A549 (cell line): ENCODE results near the gene NEU4.

Experiments
- NFE2L2 ChIP-seq: fragments of 150-350 bp; conservative IDR thresholded peaks from 2 replicates; pipeline ENCODE4 v1.6.1; 2014; ENCODE audit warnings: low read length
- NR3C1 ChIP-seq: fragments of >200 bp; sonication (Bioruptor Twin); formaldehyde crosslinking; IDR thresholded peaks from 3 replicates; pipeline ENCODE4 v1.6.1; 2017
- POLR2A ChIP-seq: IDR thresholded peaks from 2 replicates; pipeline ENCODE4 v1.6.1; 2012; ENCODE audit warnings: mild to moderate bottlenecking, low read length
- RAD21 ChIP-seq, 2 experiments: fragments of >200 bp in 1 of 2; sonication (Bioruptor Twin) in 1 of 2; formaldehyde crosslinking in 1 of 2; IDR thresholded peaks in 1 of 2; conservative IDR thresholded peaks in 1 of 2; 2 replicates in 1 of 2; 3 replicates in 1 of 2; pipeline ENCODE4 v1.6.1; 2012 to 2018; ENCODE audit warnings: inconsistent platforms in 1 of 2
- ZFP36 ChIP-seq: fragments of 450-650 bp; IDR thresholded peaks from 2 replicates; pipeline ENCODE4 v1.6.1; 2014; ENCODE audit warnings: borderline replicate concordance; ENCODE audit not compliant: partially characterized antibody
- ZNF302 ChIP-seq: fragments of 250-450 bp; sonication (Bioruptor Pico); IDR thresholded peaks from 2 replicates; pipeline ENCODE4 v1.9.0; 2021; ENCODE audit warnings: inconsistent platforms, mild to moderate bottlenecking, moderate library complexity
- TF ChIP-seq, protein P1 (sequence below): fragments of >200 bp; sonication (Bioruptor Twin); formaldehyde crosslinking; IDR thresholded peaks from 3 replicates; pipeline ENCODE4 v1.5.1; 2016
- TF ChIP-seq, protein P2 (sequence below): fragments of 450-650 bp; IDR thresholded peaks from 2 replicates; pipeline ENCODE4 v1.6.1; 2014; ENCODE audit warnings: antibody characterized with exemption
- TF ChIP-seq, protein P3 (sequence below): fragments of >200 bp; sonication (Bioruptor Twin); formaldehyde crosslinking; IDR thresholded peaks from 3 replicates; pipeline ENCODE4 v1.6.1; 2016
- TF ChIP-seq, protein P4 (sequence below): fragments of 250-450 bp; sonication (Bioruptor Pico); IDR thresholded peaks from 2 replicates; pipeline ENCODE4 v1.5.0; 2020; ENCODE audit warnings: low read depth, mild to moderate bottlenecking, moderate library complexity
- TF ChIP-seq, protein P5 (sequence below): fragments of 200-600 bp; sonication (generic); IDR thresholded peaks from 2 replicates; pipeline ENCODE4 v1.6.1; 2016; ENCODE audit warnings: antibody characterized with exemption, mild to moderate bottlenecking, moderate library complexity
- TF ChIP-seq, protein P6 (sequence below): fragments of 250-450 bp; sonication (Bioruptor Pico); IDR thresholded peaks from 2 replicates; pipeline ENCODE4 v1.5.0; 2021; ENCODE audit warnings: mild to moderate bottlenecking, moderate library complexity, borderline replicate concordance

DNA sequence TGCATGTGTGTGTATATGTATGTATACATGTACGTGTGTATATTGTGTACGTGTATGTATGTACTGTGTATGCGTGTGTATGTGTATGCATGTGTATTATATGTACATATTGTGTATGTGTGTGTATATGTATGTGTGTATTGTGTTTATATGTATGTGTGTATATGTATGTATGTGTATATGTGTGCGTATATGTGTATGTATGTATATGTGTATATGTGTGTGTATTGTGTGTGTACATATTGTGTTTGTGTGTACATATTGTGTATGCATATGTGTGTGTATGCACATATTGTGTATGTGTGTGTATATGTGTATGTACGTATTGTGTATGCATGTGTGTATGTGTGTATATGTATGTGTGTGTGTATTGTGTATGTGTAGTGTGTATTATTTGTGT, 15.6 kb upstream of the NEU4 start:
- TF ChIP-seq, protein P1, sequence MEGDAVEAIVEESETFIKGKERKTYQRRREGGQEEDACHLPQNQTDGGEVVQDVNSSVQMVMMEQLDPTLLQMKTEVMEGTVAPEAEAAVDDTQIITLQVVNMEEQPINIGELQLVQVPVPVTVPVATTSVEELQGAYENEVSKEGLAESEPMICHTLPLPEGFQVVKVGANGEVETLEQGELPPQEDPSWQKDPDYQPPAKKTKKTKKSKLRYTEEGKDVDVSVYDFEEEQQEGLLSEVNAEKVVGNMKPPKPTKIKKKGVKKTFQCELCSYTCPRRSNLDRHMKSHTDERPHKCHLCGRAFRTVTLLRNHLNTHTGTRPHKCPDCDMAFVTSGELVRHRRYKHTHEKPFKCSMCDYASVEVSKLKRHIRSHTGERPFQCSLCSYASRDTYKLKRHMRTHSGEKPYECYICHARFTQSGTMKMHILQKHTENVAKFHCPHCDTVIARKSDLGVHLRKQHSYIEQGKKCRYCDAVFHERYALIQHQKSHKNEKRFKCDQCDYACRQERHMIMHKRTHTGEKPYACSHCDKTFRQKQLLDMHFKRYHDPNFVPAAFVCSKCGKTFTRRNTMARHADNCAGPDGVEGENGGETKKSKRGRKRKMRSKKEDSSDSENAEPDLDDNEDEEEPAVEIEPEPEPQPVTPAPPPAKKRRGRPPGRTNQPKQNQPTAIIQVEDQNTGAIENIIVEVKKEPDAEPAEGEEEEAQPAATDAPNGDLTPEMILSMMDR = no peak
- TF ChIP-seq, protein P2, sequence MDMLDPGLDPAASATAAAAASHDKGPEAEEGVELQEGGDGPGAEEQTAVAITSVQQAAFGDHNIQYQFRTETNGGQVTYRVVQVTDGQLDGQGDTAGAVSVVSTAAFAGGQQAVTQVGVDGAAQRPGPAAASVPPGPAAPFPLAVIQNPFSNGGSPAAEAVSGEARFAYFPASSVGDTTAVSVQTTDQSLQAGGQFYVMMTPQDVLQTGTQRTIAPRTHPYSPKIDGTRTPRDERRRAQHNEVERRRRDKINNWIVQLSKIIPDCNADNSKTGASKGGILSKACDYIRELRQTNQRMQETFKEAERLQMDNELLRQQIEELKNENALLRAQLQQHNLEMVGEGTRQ = no peak
- TF ChIP-seq ZFP36 = no peak
- TF ChIP-seq, protein P3, sequence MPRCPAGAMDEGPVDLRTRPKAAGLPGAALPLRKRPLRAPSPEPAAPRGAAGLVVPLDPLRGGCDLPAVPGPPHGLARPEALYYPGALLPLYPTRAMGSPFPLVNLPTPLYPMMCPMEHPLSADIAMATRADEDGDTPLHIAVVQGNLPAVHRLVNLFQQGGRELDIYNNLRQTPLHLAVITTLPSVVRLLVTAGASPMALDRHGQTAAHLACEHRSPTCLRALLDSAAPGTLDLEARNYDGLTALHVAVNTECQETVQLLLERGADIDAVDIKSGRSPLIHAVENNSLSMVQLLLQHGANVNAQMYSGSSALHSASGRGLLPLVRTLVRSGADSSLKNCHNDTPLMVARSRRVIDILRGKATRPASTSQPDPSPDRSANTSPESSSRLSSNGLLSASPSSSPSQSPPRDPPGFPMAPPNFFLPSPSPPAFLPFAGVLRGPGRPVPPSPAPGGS = no peak
- TF ChIP-seq RAD21 (conservative IDR thresholded peaks at IDR 0.05 in 1 of 2, IDR thresholded peaks at IDR 0.05 in 1 of 2) = no peak
- TF ChIP-seq, protein P4, sequence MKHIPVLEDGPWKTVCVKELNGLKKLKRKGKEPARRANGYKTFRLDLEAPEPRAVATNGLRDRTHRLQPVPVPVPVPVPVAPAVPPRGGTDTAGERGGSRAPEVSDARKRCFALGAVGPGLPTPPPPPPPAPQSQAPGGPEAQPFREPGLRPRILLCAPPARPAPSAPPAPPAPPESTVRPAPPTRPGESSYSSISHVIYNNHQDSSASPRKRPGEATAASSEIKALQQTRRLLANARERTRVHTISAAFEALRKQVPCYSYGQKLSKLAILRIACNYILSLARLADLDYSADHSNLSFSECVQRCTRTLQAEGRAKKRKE (CRISPR knock-in tag) = no peak
- TF ChIP-seq, protein P5, sequence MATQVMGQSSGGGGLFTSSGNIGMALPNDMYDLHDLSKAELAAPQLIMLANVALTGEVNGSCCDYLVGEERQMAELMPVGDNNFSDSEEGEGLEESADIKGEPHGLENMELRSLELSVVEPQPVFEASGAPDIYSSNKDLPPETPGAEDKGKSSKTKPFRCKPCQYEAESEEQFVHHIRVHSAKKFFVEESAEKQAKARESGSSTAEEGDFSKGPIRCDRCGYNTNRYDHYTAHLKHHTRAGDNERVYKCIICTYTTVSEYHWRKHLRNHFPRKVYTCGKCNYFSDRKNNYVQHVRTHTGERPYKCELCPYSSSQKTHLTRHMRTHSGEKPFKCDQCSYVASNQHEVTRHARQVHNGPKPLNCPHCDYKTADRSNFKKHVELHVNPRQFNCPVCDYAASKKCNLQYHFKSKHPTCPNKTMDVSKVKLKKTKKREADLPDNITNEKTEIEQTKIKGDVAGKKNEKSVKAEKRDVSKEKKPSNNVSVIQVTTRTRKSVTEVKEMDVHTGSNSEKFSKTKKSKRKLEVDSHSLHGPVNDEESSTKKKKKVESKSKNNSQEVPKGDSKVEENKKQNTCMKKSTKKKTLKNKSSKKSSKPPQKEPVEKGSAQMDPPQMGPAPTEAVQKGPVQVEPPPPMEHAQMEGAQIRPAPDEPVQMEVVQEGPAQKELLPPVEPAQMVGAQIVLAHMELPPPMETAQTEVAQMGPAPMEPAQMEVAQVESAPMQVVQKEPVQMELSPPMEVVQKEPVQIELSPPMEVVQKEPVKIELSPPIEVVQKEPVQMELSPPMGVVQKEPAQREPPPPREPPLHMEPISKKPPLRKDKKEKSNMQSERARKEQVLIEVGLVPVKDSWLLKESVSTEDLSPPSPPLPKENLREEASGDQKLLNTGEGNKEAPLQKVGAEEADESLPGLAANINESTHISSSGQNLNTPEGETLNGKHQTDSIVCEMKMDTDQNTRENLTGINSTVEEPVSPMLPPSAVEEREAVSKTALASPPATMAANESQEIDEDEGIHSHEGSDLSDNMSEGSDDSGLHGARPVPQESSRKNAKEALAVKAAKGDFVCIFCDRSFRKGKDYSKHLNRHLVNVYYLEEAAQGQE = no peak
- no peak for TF ChIP-seq ZNF302
- TF ChIP-seq POLR2A = no peak
- TF ChIP-seq NFE2L2 = no peak
- TF ChIP-seq NR3C1 = no peak
- TF ChIP-seq, protein P6, sequence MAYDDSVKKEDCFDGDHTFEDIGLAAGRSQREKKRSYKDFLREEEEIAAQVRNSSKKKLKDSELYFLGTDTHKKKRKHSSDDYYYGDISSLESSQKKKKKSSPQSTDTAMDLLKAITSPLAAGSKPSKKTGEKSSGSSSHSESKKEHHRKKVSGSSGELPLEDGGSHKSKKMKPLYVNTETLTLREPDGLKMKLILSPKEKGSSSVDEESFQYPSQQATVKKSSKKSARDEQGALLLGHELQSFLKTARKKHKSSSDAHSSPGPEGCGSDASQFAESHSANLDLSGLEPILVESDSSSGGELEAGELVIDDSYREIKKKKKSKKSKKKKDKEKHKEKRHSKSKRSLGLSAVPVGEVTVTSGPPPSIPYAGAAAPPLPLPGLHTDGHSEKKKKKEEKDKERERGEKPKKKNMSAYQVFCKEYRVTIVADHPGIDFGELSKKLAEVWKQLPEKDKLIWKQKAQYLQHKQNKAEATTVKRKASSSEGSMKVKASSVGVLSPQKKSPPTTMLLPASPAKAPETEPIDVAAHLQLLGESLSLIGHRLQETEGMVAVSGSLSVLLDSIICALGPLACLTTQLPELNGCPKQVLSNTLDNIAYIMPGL (CRISPR knock-in tag) = no peak
